ENCODE measurements around the gene INTS13. TPM values are rescaled to one million over a fixed set of nuclear protein-coding genes. Genes with fewer than 3 reads are reported as not detected.
A peak's percentile ranks its signal among the peaks of the same experiment; 100 is the strongest.

Gene INTS13
- total RNA-seq, 4 donors from 2014 or later = 6.4 to 120 (median 15.7) TPM

DNA sequence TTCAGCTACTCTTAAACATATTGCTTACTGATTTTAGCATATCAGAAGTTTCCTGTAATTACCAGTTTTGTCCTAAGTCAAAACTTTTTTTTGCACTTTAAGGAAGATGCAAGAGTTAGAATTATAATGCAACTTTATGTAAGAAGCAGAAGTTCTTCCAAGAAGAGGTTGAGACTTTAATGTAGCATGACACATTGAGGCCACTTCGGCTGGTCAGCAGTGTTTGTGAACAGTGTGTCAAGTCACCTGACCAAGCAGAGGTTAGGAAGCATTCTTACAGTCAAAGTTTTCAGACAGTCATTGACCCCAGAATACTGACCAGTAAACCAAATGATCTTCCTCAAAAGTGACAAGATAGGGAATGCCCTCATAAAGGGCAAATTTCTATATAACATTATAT is 15.7 kb upstream of the INTS13 start:
- intact Hi-C loops (cut with DNase I; ENCODE audit: low total_unique reads) = no loop called here
- no peak overlapping the region for H3K4me3 ChIP-seq
- no peak overlapping the region for H3K27ac ChIP-seq
- TF ChIP-seq EP300 (IDR thresholded peaks at IDR 0.05; ENCODE audit: low read depth) (no peak), POLR2A (IDR thresholded peaks at IDR 0.05) (no peak), POLR2AphosphoS5 (IDR thresholded peaks at IDR 0.05) (no peak), CTCF (IDR thresholded peaks at IDR 0.05) (no peak)
- peaks cover 0 to under 1% of the 10 kb centered on the region in 2 donors for H3K9me3 ChIP-seq
- DNase-seq = no peak
- no peaks in the 10 kb centered on the region for H3K27me3 ChIP-seq
- 43 to 80% methylated on average over 1 of the region's 1 CpG for WGBS, 2 donors (ENCODE audit: low coverage in 1 of 2)
- H3K4me1 ChIP-seq = peaks cover 0 to 18% (median 0%) of the 10 kb centered on the region in 4 donors
- H3K36me3 ChIP-seq = peaks cover 0 to 27% (median 6%) of the 10 kb centered on the region in 4 donors
- in situ Hi-C loops (cut with MboI; ENCODE audit: low pct_ligation_motif_present in 1 of 4, low pct_unique_long_range_greater_than_20kb in 1 of 4, low sequenced_read_pairs in 3 of 4) = no loop called here

DNA sequence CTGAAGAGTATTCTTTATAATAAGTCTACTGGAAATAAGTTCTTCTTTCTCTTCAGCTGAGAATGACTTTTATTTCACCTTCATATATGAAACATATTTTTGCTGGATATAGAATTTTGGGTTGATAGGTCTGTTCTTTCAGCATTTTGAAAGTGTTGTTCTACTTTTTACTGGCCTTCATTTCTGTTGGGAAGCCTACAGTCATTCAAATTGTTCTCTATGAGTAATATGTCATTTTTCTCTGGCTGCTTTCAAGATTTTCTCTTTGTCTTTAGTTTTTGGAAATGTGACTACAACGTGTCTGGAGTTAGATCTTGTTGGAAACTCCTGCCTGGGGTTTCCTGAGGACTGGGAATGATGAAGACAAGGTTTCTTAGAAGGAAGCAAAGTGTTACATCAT is 10.5 kb upstream of the INTS13 start:
- H3K4me1 ChIP-seq = peaks cover 0 to 16% (median 0%) of the 10 kb centered on the region in 4 donors
- H3K27ac ChIP-seq = no peak overlapping the region
- intact Hi-C loops (cut with DNase I; ENCODE audit: low total_unique reads) = no loop called here
- 76 to 80% methylated on average over 1 of the region's 1 CpG for WGBS, 2 donors (ENCODE audit: low coverage in 1 of 2)
- no peak for DNase-seq
- no peak overlapping the region for H3K4me3 ChIP-seq
- no peaks in the 10 kb centered on the region for H3K27me3 ChIP-seq
- no peak for TF ChIP-seq EP300 (IDR thresholded peaks at IDR 0.05; ENCODE audit: low read depth)
- no peak for TF ChIP-seq POLR2AphosphoS5 (IDR thresholded peaks at IDR 0.05)
- TF ChIP-seq CTCF (IDR thresholded peaks at IDR 0.05) = no peak
- no peak for TF ChIP-seq POLR2A (IDR thresholded peaks at IDR 0.05)
- in situ Hi-C loops (cut with MboI; ENCODE audit: low pct_ligation_motif_present in 1 of 4, low pct_unique_long_range_greater_than_20kb in 1 of 4, low sequenced_read_pairs in 3 of 4) = no loop called here
- peaks cover 0 to 2% (median 0%) of the 10 kb centered on the region in 4 donors for H3K36me3 ChIP-seq
- H3K9me3 ChIP-seq = peaks cover 0 to 6% of the 10 kb centered on the region in 2 donors

DNA sequence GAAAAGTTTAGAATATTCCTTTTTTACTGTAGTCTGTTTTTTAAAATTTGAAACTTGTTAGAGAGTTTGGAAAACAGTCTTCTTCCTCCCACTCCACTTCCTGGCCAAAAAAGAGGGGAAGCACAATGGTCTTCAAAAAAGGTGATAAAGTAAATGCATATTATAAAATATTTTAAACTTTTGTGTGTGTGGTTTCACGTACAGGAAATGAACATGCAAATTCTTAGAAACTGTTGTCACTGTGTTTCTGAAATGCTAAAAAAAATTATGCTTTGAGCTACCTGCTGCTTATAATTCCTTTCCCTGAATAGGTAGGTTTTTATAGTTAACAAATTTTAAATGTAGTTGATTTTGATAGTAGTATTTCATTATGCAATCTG is 3.4 kb upstream of the INTS13 start:
- Histone ChIP-seq H3K27me3 (no peaks in the 10 kb centered on the region), H3K4me3 (no peak overlapping the region), H3K9me3 (no peaks in the 10 kb centered on the region), H3K4me1 (peaks cover 3 to 49% (median 31%) of the 10 kb centered on the region in 4 donors), H3K27ac (peak overlapping the region; percentile 18 to 93 (median 34)), H3K36me3 (no peaks in the 10 kb centered on the region)
- TF ChIP-seq EP300 (IDR thresholded peaks at IDR 0.05; ENCODE audit: low read depth) = no peak
- no peak for TF ChIP-seq POLR2AphosphoS5 (IDR thresholded peaks at IDR 0.05)
- no peak for TF ChIP-seq CTCF (IDR thresholded peaks at IDR 0.05)
- TF ChIP-seq POLR2A (IDR thresholded peaks at IDR 0.05) = no peak
- no peak for DNase-seq
- 71 to 83% methylated on average over 1 of the region's 1 CpG for WGBS, 2 donors (ENCODE audit: low coverage in 1 of 2)
- in situ Hi-C loops (cut with MboI; ENCODE audit: low pct_ligation_motif_present in 1 of 4, low pct_unique_long_range_greater_than_20kb in 1 of 4, low sequenced_read_pairs in 3 of 4) (no loop called here), intact Hi-C loops (cut with DNase I; ENCODE audit: low total_unique reads) (no loop called here)

DNA sequence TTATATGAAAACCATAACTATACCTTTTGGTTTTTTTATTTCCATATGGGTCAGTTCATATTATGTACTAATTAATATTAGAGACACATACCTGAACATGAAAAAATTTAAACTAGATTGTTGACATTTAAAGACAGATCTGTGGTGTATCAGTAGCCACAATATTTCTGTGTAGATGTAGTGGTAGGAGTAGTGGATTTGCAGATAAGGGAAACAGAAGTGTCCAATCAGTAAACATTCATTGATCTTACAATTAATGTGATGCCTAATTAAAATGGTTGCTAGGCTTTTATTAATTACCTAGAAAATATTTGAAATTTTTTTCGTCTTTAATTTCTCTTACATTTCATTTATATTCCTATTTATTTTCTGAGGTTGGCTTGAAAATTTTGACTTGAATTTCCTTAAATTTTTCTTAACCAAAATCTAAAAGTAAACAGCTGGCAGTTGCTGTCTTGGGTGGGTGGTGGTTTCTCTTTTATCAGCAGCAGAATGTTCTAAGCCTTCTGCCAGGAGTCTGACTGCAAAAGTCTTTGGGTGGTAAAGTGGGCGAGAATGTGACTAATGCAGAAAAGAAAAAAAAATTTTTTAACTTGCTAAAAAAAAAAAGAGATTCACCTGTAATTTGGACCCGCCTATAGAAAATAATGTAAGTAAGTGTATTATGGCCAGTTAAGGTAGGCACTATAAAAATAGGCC is 2.9 kb upstream of the INTS13 start:
- intact Hi-C loops (cut with DNase I; ENCODE audit: low total_unique reads) (no loop called here), in situ Hi-C loops (cut with MboI; ENCODE audit: low pct_ligation_motif_present in 1 of 4, low pct_unique_long_range_greater_than_20kb in 1 of 4, low sequenced_read_pairs in 3 of 4) (no loop called here)
- WGBS, 2 donors (ENCODE audit: low coverage in 1 of 2) = 73 to 91% methylated on average over 3 of the region's 3 CpGs
- no peak for DNase-seq
- Histone ChIP-seq H3K27me3 (no peaks in the 10 kb centered on the region), H3K27ac (peak overlapping the region; percentile 4 to 93 (median 34)), H3K4me3 (peak overlapping the region in 2 of 4 donors; percentile 75 to 76), H3K9me3 (no peaks in the 10 kb centered on the region), H3K36me3 (no peaks in the 10 kb centered on the region), H3K4me1 (peaks cover 3 to 54% (median 37%) of the 10 kb centered on the region in 4 donors)
- no peak for TF ChIP-seq POLR2AphosphoS5 (IDR thresholded peaks at IDR 0.05)
- TF ChIP-seq EP300 (IDR thresholded peaks at IDR 0.05; ENCODE audit: low read depth) = no peak
- TF ChIP-seq CTCF (IDR thresholded peaks at IDR 0.05) = no peak
- no peak for TF ChIP-seq POLR2A (IDR thresholded peaks at IDR 0.05)
